ENCODE measurements around the gene PRADC1. TPM values are rescaled to one million over a fixed set of nuclear protein-coding genes. Genes with fewer than 3 reads are reported as not detected.

The PRADC1 gene
- total and polyA plus RNA-seq, 4 donors: 12.1 to 41.4 (median 30.6) TPM

DNA sequence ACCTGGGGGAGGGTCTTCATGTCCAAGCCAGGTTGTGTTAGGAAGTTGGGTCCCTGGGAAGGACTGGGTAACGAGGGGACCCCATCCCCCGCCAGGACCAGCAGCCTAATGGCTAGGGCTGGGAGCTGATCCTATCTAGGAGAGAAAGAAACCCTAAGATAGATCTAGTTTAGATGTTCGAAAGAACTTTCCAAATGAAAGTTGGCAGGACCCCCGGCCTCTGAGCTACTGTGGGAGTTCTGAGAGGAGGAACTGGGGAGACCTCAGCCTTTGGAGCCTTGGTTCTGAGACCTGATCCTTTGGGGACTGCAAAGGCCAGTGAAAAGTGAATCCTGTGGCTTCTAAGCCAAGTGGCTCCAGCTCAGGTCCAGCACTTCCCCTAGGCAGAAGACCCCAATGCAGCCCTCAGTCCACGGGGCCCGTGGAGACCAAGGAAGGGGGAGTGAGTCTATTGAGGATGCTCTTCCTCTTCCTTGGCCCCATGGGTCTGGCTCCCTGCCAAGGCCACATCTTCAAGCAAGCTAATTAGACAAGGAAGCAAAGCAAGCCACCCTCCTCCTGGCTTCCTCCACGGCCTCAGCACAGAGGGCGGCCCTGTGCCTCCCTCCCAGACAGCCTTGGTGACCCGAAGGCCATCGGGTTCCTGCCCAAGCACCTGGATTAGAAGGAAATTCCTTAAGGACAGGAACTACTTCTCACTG lies 24.5 kb upstream of the PRADC1 start:
- Histone ChIP-seq H3K4me1 (ENCODE audit: control insufficient read depth in 4 of 4, insufficient read depth in 4 of 4, low read length in 3 of 4) (no peaks in the 10 kb centered on the region), H3K36me3 (ENCODE audit: control insufficient read depth in 4 of 4, insufficient read depth in 3 of 4, low read depth in 1 of 4, low read length in 3 of 4) (peaks cover 4 to 19% (median 10%) of the 10 kb centered on the region in 4 donors), H3K9me3 (ENCODE audit: control insufficient read depth in 4 of 4, low read length in 3 of 4) (no peaks in the 10 kb centered on the region), H3K27ac (ENCODE audit: low read depth in 1 of 2, low read length in 2 of 2) (no peak overlapping the region), H3K27me3 (ENCODE audit: control insufficient read depth in 4 of 4, insufficient read depth in 4 of 4, low read length in 3 of 4) (no peaks in the 10 kb centered on the region), H3K4me3 (ENCODE audit: low read depth in 1 of 3, low read length in 3 of 3) (no peak overlapping the region), H3K9ac (ENCODE audit: low read depth in 1 of 2, low read length in 2 of 2) (no peak overlapping the region)
- TF ChIP-seq TAF1 (conservative IDR thresholded peaks at IDR 0.05) (no peak), FOXA2 (IDR thresholded peaks at IDR 0.05) (no peak), EGR1 (IDR thresholded peaks at IDR 0.05; ENCODE audit: low read depth in 2 of 2) (no peak), RAD21 (IDR thresholded peaks at IDR 0.05) (no peak), JUND (IDR thresholded peaks at IDR 0.05) (no peak), GABPA (IDR thresholded peaks at IDR 0.05 in 1 of 2, conservative IDR thresholded peaks at IDR 0.05 in 1 of 2) (no peak)
- TF ChIP-seq, protein P1, sequence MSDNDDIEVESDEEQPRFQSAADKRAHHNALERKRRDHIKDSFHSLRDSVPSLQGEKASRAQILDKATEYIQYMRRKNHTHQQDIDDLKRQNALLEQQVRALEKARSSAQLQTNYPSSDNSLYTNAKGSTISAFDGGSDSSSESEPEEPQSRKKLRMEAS (IDR thresholded peaks at IDR 0.05): no peak
- TF ChIP-seq, protein P2, sequence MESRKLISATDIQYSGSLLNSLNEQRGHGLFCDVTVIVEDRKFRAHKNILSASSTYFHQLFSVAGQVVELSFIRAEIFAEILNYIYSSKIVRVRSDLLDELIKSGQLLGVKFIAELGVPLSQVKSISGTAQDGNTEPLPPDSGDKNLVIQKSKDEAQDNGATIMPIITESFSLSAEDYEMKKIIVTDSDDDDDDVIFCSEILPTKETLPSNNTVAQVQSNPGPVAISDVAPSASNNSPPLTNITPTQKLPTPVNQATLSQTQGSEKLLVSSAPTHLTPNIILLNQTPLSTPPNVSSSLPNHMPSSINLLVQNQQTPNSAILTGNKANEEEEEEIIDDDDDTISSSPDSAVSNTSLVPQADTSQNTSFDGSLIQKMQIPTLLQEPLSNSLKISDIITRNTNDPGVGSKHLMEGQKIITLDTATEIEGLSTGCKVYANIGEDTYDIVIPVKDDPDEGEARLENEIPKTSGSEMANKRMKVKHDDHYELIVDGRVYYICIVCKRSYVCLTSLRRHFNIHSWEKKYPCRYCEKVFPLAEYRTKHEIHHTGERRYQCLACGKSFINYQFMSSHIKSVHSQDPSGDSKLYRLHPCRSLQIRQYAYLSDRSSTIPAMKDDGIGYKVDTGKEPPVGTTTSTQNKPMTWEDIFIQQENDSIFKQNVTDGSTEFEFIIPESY (IDR thresholded peaks at IDR 0.05): no peak
- TF ChIP-seq, protein P3, sequence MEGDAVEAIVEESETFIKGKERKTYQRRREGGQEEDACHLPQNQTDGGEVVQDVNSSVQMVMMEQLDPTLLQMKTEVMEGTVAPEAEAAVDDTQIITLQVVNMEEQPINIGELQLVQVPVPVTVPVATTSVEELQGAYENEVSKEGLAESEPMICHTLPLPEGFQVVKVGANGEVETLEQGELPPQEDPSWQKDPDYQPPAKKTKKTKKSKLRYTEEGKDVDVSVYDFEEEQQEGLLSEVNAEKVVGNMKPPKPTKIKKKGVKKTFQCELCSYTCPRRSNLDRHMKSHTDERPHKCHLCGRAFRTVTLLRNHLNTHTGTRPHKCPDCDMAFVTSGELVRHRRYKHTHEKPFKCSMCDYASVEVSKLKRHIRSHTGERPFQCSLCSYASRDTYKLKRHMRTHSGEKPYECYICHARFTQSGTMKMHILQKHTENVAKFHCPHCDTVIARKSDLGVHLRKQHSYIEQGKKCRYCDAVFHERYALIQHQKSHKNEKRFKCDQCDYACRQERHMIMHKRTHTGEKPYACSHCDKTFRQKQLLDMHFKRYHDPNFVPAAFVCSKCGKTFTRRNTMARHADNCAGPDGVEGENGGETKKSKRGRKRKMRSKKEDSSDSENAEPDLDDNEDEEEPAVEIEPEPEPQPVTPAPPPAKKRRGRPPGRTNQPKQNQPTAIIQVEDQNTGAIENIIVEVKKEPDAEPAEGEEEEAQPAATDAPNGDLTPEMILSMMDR (IDR thresholded peaks at IDR 0.05; ENCODE audit: low read depth, low read length, missing input control): no peak
- TF ChIP-seq, protein P4, sequence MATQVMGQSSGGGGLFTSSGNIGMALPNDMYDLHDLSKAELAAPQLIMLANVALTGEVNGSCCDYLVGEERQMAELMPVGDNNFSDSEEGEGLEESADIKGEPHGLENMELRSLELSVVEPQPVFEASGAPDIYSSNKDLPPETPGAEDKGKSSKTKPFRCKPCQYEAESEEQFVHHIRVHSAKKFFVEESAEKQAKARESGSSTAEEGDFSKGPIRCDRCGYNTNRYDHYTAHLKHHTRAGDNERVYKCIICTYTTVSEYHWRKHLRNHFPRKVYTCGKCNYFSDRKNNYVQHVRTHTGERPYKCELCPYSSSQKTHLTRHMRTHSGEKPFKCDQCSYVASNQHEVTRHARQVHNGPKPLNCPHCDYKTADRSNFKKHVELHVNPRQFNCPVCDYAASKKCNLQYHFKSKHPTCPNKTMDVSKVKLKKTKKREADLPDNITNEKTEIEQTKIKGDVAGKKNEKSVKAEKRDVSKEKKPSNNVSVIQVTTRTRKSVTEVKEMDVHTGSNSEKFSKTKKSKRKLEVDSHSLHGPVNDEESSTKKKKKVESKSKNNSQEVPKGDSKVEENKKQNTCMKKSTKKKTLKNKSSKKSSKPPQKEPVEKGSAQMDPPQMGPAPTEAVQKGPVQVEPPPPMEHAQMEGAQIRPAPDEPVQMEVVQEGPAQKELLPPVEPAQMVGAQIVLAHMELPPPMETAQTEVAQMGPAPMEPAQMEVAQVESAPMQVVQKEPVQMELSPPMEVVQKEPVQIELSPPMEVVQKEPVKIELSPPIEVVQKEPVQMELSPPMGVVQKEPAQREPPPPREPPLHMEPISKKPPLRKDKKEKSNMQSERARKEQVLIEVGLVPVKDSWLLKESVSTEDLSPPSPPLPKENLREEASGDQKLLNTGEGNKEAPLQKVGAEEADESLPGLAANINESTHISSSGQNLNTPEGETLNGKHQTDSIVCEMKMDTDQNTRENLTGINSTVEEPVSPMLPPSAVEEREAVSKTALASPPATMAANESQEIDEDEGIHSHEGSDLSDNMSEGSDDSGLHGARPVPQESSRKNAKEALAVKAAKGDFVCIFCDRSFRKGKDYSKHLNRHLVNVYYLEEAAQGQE (IDR thresholded peaks at IDR 0.05): no peak
- WGBS: 76% methylated on average over 10 of the region's 10 CpGs
- no peak for DNase-seq (ENCODE audit: low spot score)

DNA sequence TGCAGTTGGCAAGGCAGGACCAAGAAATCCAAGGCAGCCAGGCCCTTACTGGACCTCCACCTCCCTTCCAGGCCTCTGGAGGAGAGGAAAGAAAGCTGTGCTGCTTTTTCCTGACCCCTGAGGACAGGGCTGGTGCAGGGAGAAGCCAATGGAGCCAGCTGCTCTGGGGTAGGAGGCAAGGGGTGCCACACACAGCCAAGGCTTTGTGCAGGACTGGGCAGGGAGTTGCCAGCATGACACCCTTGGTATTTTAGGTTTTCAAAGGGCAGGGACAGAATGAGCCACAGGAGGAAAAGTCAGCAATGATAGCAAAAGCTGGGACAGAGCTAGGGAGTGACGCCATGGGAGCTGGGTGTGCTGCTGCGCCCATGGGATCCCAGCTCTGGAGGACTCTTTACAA lies 24.0 kb upstream of the PRADC1 start:
- H3K4me1 ChIP-seq (ENCODE audit: control insufficient read depth in 4 of 4, insufficient read depth in 4 of 4, low read length in 3 of 4): no peaks in the 10 kb centered on the region
- H3K27ac ChIP-seq (ENCODE audit: low read depth in 1 of 2, low read length in 2 of 2): no peak overlapping the region
- no peak for TF ChIP-seq YY1 (IDR thresholded peaks at IDR 0.05)
- TF ChIP-seq, protein P1 (IDR thresholded peaks at IDR 0.05): no peak
- TF ChIP-seq HNF4G (IDR thresholded peaks at IDR 0.05): no peak
- no peak for TF ChIP-seq NR2F2 (IDR thresholded peaks at IDR 0.05)
- TF ChIP-seq TAF1 (conservative IDR thresholded peaks at IDR 0.05): no peak
- no peak for TF ChIP-seq JUND (IDR thresholded peaks at IDR 0.05)
- no peak for TF ChIP-seq SP1 (IDR thresholded peaks at IDR 0.05)
- TF ChIP-seq FOXA2 (IDR thresholded peaks at IDR 0.05): no peak
- TF ChIP-seq, protein P3 (IDR thresholded peaks at IDR 0.05; ENCODE audit: low read depth, low read length, missing input control): no peak
- DNase-seq (ENCODE audit: low spot score): no peak
- no peak overlapping the region for H3K9ac ChIP-seq (ENCODE audit: low read depth in 1 of 2, low read length in 2 of 2)
- no peaks in the 10 kb centered on the region for H3K27me3 ChIP-seq (ENCODE audit: control insufficient read depth in 4 of 4, insufficient read depth in 4 of 4, low read length in 3 of 4)
- no peaks in the 10 kb centered on the region for H3K9me3 ChIP-seq (ENCODE audit: control insufficient read depth in 4 of 4, low read length in 3 of 4)
- H3K4me3 ChIP-seq (ENCODE audit: low read depth in 1 of 3, low read length in 3 of 3): no peak overlapping the region
- WGBS: 95% methylated on average over 2 of the region's 2 CpGs
- H3K36me3 ChIP-seq (ENCODE audit: control insufficient read depth in 4 of 4, insufficient read depth in 3 of 4, low read depth in 1 of 4, low read length in 3 of 4): peaks cover 4 to 23% (median 14%) of the 10 kb centered on the region in 4 donors

All from liver (tissue), 9 donors.